DMS153 treated with DMSO at 0.1 percent for 48 hours (cell line): ENCODE measurements around the gene OR1M1.

ENCODE experiments used
- DNase-seq: peaks from one replicate; lab custom pipeline; 2025; ENCODE audit not compliant: unreplicated experiment; lab: John Stamatoyannopoulos, UW

Gene OR1M1

GRCh38 chr19:9073806-9074205 lies 13.1 kb upstream of the OR1M1 start:
- no peak for DNase-seq

DNA sequence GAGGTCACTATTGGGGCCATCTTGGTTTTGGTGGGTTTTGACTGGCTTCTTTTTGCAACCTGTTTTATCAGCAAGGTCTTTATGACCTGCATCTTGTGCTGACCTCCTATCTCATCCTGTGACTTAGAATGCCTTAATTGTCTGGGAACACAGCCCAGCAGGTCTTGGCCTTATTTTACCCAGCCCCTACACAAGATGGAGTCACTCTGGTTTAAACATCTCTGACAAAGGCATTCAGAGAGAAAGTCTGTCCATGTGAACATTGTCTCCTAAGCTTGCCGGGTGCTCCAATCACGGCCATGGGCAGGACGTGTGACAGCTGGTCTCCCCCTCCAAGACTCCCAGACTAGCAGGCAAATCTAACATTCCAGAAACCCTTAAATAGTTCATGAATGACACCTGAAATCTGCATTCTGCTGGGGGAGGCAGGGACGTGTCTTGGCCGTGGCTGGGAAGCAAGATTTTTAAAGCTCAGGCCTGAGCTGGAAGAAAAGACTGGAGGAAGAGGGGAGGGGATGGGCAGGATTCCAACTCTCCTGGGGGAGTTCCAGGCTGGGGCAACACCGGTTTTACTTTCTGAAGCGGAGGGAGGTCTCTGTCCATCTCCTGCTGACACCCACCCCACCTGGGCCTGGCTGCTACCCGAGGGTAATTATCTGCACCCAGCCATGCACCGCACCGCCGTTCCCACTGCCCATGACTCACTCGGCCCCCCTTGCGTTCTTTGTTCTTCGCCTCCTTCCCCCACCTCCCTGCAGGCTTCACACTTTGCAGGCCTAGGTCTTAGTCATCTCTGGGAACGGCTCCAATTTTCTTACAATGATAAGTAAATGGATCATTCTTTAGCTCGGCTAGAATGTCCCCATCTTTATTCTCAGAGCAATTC lies 11.6 kb upstream of the OR1M1 start:
- DNase-seq = no peak

GRCh38 chr19:9076901-9077300 lies 10.0 kb upstream of the OR1M1 start:
- DNase-seq = no peak

- DNase-seq = no peak
These were observed 8.2 kb upstream of the OR1M1 start for GRCh38 chr19:9078651-9079050.

DNA sequence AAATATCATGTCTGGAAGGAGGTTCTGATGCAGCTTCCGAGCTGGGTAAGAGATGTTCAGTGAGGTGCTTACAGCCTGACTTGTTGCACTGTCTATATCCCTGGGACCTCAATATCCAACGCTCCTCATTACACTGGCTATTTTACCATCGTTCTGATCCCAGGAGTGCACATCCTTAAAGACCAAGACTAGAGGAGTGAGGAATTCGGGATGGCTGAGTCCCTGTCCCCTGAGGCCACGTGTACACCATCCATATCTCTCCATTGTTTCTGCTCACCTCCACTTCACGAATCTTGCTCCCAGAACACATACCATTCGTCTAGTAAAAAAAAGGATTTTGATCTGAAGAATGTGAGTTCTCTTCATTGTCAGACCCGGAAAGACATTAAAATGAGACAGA lies 20.5 kb downstream of the OR1M1 start, which contains the start of gene OR7G2:
Gene OR7G2 (minus strand): TSS at position 101 of the 400 bp plus-strand sequence. CDS start 4,232 bp downstream, outside the sequence.
- DNase-seq = no peak

GRCh38 chr19:9109959-9110358 lies 23.1 kb downstream of the OR1M1 start:
- DNase-seq = no peak

- no peak for DNase-seq
These were observed 28.5 kb downstream of the OR1M1 start, which contains the start of gene OR7G1 for GRCh38 chr19:9115307-9115813. TSS of gene OR7G1 (minus strand) at chr19:9115763. CDS start at chr19:9115763, 0 bp downstream.

DNA sequence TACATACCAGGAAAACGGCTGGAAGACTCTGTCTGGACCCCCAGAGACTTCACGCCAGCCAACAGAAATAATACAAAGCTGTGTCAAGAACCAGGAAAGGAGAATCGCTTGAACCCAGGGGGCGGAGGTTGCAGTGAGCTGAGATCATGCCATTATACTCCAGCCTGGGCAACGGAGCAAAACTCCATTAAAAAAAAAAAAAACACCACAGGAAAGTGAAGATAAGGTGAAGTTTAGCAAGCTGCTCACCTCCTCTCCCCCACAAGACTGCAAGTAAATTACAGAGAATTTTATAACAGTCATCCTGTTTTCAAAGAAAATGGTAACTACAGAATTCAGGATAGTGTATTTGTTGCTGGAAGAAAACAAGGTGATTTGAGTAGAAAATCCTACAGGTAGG lies 29.7 kb downstream of the OR1M1 start:
- no peak for DNase-seq

- DNase-seq = no peak
These were observed 40.1 kb downstream of the OR1M1 start, which contains the start of gene OR7G3 for GRCh38 chr19:9126900-9127405. TSS of gene OR7G3 (minus strand) at chr19:9126950. CDS start at chr19:9126950, 0 bp downstream.

DNA sequence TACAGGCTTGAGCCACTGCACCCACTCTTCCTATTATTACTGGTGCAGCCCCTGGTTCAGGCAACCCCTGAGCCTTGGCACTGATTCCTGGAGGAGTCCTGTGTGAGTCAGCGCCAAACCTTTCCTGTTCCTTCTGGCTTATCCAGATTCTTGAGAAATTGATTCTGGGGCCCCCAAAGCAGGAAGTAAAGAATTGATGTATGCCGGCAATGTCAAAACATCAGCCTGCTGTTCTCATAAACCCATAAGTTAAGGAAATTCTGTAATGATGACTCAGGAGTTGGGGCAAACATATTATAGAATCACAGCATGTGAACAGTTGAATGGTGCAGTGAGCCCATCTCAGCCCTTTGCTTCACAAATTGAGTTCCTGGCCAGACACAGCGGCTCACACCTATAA lies 41.3 kb downstream of the OR1M1 start:
- DNase-seq = no peak

DNA sequence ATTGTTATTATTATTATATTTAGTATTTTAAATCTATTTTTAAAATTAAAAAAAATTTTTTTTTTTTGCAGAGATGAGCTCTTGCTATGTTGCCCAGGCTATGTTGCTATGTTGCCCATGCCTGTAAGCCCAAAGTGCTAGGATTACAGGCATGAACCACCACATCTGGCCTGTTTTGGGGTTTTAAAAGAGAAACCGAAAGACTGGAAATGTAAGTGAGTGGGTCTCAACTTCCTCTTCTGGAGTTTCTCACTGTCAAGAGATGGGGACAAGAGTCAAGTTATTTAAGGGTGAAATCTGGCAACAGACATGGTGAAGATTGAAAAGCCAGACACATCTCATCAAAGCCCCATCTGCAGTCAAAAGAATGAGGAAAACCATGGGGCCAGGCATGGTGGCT lies 44.1 kb downstream of the OR1M1 start:
- DNase-seq = no peak

- DNase-seq = no peak
These were observed 45.6 kb downstream of the OR1M1 start for GRCh38 chr19:9132422-9132821.

DNA sequence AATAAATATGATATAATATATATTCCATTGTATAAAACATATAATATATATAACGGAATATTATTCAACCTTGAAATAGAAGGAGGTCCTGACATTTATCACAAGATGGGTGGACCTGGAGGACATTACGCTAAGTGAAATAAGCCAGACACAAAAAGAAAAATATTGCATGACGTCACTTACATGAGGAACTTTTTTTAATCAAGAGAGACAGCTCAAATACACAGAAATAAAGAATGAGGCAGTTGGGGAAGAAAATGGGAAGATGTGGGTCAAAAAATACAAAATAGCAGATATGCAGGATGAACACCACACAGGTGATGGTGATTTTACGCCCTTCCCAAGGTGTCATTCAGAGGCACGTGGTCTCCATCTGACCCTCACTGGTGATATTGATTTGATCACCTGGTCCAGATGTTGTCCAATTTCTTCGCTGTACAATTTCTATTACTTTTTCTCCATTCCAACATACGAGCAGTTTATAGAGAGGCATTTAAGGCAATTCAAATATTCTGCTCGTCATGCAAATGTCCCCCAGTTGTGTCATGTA lies 52.8 kb downstream of the OR1M1 start:
- DNase-seq = no peak

GRCh38 chr19:9140159-9140874 lies 53.5 kb downstream of the OR1M1 start, which contains the start of gene ZNF317:
TSS of gene ZNF317 (plus strand) at chr19:9140397. CDS start at chr19:9156017, 15,620 bp downstream.
- peak; percentile 85 for DNase-seq

GRCh38 chr19:9144920-9145319 lies 58.1 kb downstream of the OR1M1 start:
- no peak for DNase-seq
